UCSD-AML1 (cell line): ENCODE results near the gene TOM1L1.

Source experiments
- DNase-seq: peaks from one replicate; lab custom pipeline; 2025; ENCODE audit not compliant: unreplicated experiment; lab: John Stamatoyannopoulos, UW

TOM1L1 gene

DNA sequence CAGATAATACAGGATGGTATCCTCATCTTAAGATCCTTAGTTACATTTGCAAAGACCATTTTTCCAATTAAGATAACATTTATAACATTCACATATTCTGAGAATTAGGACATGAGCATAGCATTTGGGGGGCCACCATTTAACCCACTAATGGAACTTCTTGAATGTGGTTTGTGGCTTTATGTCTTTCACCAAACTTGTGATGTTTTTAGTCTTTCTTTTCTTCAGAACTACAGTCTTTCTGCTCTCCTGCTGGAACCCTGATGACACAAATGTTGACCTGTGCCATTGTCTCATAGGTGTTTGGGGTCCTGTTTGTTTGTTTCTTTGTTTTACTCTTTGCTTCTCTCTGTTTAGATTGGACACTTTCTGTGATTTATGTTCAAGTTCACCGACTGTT lies 44.6 kb downstream of the TOM1L1 start:
- no peak for DNase-seq

DNA sequence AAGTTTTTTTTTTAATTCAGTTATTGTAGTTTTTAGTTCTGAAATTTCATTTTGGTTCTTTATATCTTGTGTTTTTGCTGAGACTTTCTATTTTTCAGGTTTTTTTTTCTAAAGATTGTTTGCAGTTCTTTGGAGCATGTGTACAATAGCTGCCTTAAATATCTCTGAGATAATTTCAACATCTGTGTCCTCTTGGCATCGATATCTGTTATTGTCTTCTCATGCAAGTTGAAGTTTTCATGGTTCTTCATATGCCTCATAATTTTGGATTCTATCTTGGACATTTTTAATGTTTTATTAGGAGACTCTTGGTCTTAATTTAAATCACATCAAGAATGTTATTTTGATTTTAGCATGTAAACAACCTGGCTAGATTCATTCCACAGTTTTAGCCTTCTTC lies 45.0 kb downstream of the TOM1L1 start:
- no peak for DNase-seq

DNA sequence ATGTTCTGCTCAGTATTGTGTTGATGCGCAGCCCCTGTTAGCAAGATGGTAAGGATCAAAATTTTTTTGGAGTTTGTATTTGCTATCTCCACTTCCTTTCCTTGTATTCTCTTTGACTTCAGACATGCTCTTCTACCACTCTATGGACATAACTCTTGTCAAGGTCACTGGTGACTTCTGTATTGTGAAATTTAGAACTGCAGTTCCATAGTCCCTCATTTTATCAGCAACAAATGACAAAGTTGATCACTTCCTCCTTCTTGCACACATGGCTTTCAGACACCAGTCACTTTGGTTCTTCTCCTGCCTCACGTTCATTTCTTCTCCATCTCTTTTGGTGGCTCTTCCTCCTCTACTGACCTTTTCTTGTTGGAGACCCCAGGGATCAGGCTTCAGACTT lies 46.7 kb downstream of the TOM1L1 start:
- DNase-seq, result no peak

DNA sequence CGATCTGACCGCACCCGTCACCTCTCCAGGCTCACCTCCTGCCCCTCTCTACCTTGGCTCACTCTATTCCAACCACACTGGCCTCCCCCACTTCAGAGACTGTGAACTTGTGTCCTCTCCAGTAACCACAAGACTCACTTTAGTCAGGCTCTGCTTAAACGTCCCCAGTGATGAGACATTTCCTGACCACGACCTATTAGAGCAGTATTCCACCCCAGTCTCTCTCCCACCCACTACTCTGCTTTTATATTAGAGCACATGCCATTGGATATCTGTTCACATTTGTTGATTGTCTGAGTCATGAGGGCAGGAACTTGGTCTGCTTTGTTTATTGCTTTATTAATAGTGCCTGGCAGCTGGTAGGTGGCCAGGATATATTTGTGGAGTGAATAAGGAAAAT lies 47.7 kb downstream of the TOM1L1 start:
- DNase-seq, result no peak

DNA sequence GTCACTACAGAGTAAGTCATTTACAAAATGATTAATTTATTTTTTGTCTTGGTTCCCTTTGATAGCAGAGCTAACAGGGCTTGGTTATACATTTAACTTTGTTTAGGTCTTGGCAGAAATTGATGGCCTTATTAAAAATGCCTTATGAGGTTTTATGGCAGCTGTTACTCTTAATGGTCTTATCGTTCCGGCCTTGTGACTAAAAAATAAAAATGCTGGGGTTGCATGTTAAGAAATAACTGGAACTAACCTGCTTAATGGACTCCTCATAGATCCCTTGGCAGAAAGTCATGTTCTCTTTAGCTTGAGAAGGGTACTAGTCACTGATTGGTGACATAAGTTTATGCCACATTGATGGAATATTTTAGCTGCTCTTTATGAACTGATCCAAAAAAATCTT lies 49.5 kb downstream of the TOM1L1 start:
- DNase-seq, result no peak

DNA sequence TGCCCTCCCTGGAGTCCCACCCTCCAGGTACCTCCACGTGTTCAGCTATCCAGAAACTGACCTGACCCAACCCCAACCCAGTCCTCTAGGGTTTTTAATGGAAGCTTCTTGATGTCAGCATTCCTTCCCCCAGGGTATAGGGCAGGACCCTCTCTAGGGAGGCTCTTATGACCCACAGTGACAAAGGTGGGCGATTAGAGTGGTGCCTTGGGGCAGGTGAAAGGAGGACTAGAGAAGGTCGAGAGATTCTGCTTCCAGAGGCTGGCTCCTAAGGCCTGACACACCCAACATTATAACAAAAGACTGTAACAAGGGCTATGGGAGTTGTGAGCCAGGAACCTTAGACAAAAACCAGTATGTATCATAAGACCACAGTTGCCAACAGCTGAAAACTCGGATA lies 50.6 kb downstream of the TOM1L1 start:
- DNase-seq, result no peak

DNA sequence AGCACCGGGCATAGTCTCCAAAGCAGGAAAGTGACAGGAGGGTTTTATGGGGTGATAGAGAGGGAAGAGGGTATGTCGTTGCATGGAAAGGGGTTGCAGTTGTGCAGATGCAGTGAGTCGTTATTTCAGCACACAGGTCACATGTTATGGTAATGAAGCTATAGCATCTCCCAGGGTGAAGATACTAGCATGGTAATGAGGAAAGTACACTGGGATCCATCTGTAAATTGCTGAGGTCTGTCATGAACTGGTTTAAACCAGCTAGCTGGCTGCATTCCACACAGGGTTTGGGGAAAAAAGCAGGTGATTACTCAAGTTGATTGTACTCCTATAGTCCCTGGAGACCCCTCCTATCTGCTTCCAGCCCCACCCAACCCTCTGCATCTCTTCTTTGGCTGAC lies 56.1 kb downstream of the TOM1L1 start:
- DNase-seq, result no peak

DNA sequence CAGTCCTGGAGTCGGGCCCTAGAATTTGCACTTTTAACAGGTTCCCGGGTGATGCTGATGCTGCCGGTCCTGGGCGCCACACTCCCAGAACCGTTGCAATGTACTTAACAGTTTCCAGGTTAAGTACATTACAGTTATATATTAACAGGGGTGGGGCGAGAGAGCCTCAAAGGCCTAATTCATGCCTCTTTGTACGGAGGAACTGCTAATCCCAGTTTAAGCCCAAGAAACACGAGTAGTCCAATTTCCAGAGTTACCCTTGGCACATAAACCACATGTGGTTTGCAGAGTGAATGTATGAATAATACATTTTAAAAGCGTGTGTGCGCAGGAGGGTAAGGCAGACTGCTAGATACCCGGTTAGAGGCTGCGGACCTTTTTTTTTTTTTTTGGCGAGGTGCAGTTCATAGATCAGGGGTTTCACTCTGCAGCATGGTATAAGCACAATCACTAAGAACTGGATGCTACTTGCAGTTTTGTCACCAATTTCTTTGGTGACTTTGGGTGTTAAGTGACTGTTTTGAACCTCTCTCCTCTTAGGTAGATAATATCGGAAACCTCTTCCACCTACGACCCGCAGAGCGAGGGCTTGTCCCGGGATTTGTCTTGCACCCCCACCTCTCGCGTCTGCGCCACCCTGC lies 67.1 kb downstream of the TOM1L1 start:
- no peak for DNase-seq

DNA sequence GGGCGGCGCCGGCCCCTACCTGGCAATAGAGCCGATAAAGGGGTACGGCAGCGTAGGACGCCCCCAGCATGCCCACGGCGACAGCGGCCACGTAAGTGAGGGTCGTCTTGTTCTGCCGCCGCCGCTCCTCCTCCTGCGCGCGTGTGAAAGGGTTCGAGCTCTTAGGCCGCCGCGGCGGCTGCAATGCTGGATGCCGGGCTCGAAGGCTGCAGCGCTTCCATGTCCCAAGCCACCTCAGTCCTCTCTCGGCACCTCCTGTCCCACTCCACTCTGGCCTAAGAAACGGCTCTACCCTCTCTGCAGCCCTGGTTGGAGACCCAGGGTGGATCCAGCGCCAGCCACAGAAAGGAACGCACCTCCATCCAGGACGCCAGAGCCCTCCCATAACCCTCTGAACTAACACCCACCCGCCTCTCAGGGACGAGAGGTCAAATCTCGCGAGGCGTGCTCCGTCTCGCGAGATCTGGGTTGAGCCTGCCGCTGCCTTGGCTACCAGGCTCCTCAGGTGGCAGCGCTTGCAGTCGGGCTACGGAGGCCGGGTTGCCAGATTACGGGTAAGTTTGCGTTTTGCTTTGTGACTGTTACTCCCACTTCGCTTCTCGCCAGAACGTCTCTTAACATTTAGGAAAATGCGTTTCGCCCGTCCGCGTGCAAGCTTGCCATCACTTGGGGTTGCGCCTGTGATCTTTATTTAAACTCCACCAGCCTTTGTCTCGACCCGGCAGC lies 67.8 kb downstream of the TOM1L1 start, which contains the start of the genes COX11 and STXBP4:
Gene COX11, minus strand, starts transcription at position 393 of the 726 bp plus-strand sequence. Its CDS starts 8 bp downstream, at position 385.
Gene STXBP4, plus strand, starts transcription at position 504 of the 726 bp plus-strand sequence. CDS start 17,455 bp downstream, outside the sequence.
- DNase-seq, result peak; percentile 95

DNA sequence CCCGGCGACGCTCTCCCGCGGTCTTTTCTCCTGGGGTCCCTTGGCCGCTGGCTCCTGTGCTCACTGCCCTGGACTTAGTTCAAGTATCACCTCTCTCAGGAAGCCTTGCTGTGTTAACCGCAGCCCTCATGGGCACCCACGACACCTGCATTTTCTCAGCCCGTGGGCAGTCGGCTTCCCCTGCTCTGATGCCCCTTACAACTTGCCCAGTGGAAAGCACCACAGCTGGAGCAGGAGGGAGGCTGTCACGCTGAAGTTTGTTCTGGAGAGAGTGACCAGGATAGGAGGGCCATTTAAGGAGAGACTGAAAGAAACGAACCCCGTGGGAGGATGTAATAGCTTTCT lies 68.3 kb downstream of the TOM1L1 start:
- DNase-seq, result no peak

DNA sequence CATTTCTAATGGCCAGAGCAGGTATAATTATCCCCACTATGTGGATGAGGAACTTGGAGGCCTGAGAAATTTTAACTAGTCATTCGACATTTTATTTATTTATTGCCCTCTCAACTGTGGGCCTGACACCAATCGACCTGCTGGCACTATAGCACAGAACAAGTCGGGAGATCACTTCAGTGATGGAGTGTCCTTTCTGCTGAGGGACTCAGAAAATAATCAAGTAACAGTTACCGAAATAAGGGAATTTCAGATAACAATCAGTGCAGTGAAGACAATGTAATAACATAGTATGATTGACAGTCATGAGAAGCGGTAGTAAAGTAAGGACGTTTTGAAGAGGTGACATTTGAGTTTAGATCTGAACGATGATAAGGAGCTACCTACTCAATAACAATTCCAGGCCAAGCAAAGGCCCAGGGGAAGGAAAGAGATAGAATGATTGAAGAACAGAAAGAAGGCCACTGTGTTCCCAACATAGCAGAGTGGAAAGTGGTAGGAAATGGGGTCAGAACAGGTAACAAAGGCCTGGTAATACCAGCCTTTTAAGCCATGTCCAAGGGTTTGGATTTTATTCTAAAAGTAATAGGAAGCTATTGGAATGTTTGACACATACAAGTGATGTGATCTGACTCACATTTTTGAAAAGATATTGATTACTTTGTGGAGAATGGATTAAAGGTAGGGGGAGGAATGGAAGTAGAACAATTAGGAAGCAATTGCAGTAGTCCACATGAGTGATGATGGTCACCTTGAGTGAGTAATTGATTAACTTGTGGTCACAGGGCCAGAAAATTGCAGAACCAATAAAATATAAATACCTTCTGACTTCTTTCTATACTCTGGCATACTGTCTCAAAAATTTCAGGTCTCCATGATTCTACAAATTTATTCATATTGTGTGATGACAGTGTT lies 69.3 kb downstream of the TOM1L1 start:
- no peak for DNase-seq

DNA sequence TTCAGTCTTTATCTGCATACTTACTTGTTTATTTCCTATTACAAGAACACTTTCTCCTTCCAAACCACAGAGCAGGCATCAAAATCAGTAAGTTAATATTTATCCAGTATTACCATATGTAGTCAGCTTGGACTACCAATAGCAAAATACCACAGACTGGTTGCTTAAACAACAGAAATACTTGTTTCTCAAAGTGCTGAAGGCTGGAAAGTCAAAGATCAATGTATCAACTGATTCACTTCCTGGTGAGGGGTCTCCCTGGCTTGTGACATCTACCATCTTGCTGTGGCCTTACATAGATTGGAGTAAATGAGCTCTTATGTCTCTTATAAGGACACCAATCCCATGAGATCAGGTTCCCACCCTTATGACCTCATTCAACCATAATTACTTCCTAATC lies 70.5 kb downstream of the TOM1L1 start:
- no peak for DNase-seq

DNA sequence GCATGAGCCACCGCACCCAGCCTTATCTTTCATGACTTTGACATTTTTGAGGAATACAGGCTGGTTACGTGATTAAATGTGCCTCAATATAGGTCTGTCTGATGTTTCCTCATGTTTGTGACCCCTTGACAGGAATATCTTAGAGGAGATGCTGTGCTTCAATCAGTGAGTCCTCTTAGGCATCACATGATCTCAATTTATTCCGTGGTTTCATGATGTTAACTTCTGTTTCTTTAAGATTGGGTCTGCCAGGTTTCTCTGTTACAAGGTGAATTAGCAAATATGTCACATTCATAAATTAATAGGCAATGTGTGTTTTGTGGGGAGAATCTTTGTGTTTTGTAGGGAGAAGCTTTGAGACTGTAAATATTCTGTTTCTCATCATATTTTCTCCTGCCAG lies 71.2 kb downstream of the TOM1L1 start:
- no peak for DNase-seq

DNA sequence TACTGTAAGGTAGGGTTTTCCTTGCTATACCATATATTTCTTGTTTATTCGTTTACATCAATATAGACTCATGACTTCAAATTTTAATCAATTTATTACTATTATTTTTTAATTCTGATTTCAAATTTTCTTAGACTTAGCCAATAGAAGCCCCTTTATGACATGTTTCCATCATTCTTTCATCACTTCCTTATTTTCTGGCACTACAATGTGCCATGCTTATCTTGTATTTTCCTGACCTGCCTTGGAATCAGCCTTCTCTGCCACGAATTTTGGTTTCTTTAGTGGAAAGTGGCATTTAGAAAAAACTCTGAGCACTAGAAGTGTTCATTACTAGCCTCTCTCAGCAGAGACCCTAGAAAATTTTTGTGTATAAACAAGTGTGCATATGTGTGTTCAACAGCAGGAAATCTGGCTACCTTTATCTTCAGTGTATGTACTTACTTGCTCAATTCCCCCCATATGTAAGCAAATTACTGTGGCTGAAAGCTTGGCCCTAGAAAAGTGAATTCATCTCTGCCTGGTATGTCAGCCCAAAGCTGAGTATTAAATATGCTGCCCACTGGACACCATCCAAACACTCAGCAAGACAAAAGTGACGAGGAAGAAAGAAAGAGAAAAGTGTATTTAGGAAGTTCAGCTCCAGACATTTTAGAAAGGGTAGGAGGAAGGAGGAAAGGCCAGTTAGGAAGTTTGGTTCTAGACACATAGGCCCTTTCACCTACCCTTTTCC lies 71.9 kb downstream of the TOM1L1 start:
- DNase-seq, result no peak

DNA sequence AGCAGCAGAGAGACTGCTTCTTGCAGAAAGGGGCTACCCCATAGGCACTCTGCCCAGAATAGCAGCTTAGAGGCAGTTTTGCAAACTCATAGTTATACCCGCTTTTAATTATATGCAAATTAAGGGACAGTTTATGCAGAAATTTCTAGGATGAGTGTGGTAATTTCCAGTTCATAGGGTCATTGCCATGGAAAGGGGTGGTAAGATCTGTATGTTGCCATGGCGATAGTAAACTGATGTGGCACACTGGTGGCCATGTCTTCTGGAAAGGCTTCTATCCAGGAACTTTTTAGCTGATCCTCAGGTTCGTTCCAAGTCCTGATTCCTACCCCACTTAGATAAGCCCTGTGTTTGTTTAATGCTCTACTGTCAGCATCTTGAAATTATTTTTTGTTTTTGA lies 74.1 kb downstream of the TOM1L1 start:
- DNase-seq, result no peak

DNA sequence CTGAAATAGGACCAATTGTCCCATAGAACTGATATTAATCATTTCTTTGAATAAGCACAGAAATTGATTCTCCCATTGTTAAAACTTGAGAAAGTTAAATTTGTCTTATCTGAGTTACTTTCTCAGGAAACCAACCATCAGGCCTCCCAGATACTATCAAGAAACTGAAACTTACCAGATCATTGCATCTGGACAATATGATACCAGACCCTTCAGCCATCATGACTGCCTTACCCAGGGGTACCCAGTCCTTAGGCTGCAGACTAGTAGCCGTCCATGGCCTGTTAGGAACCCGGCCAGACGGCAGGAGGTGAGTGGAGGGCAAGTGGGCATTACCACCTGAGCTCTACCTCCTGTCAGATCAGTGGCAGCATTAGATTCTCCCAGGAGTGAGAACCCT lies 75.7 kb downstream of the TOM1L1 start:
- DNase-seq, result no peak

DNA sequence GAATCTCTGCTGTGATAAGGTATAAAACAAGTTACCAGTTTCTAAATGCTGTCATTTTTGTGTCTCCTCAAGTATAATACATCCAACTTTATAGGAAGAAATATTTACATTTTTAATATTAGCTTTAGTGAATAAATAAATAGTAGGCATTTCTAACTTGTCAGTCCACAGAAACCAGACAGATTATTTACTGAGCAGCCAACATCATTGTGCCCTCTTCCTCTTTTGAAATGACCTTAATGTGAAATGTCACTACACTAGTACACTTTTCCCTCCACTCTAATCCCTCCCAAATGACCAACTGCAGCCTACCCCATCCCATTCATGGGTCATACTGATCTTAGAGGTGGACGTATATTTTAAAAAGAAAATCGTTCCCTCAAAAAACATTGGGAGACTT lies 77.1 kb downstream of the TOM1L1 start:
- no peak for DNase-seq

DNA sequence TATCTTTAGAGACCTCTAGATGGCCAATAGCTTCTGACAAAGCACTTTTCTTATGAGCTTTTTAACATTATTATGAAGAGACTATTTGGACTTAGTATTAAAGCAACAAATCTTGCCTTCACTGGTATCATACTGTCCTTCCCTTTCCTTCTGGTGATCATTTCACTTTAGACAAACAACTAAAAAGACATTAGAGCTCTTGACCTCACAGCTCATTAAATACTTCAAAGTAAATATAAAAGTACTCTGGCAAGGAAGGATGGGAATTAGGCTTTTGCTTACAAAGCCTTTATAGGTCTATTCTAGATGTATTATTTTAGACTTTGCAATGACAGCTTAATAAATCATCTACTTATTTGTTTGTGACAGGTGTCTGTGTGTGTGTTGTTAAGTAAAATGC lies 79.0 kb downstream of the TOM1L1 start:
- DNase-seq, result no peak

DNA sequence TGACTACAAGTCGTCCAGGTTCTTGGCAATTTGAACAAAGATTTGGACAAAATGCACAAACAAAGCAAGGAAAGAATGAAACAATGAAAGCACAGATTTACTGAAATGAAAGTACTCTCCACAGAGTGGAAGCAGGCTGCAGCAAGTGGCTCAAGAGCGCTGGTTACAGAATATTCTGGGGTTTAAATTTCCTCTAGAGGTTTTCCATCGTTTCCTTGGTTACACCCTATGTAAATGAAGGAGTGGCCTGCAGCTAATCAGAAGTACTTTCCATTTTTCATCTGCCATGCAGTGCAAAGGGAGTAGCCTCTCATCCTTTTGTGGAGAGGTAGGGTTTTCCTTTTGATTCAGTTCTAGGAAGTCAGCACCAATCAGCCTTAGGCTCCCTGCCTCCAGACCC lies 79.7 kb downstream of the TOM1L1 start:
- DNase-seq, result no peak

DNA sequence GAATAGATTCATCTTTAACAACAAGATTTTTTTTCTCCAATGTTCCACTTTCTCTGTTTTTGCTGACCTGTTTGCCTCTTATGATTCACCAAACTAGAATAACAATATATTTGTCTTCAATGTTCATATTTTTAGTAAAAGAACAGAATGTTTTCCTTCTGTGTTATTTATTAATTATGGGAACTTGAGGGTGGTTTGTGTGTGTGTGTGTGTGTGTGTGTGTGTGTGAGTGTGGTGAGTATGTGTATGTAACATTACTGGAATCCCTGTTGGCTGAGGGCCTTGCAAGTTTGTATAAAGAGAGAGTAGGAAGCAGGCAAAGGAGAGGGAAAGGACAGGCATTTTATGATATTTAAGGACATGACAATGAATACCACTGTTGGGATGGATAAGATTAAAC lies 81.7 kb downstream of the TOM1L1 start:
- no peak for DNase-seq

DNA sequence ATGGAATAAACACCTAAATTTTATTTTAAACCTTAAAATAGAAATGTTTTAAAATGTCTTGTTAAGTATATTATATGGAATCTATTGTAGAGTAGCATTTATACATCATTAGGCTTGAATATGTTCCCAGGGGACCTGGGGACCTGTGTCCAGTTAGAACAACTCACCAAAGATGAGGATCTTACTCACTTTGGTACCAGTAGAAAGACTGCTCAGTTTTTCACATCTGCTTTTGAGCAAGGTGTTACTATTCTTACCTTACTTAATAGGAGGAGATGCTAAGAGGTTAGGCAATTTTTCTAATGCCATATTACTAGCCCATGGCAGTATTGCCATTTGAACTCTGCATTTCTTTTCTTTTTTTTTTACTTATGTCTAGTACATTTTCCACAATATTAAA lies 82.6 kb downstream of the TOM1L1 start:
- no peak for DNase-seq
